HuH-7 (cell line): ENCODE data around the gene FTMT.
"Not testable (repeated sequence)": the region's sequence is repeated elsewhere in the genome, so short reads cannot be mapped to it uniquely, and the experiment has no call there.

Source experiments
- DNase-seq: peaks from one replicate; pipeline ENCODE4 v3.0.0; 2011; ENCODE audit warnings: low spot score

The FTMT gene

GRCh38 chr5:121851643-121852574 is at the start of gene FTMT:
Gene FTMT (plus strand): TSS chr5:121851882. CDS start chr5:121851964, 82 bp downstream.
- no peak for DNase-seq

GRCh38 chr5:121805251-121805650 is 46.4 kb upstream of the FTMT start:
- DNase-seq: not testable (repeated sequence)

GRCh38 chr5:121805911-121806310 is 45.8 kb upstream of the FTMT start:
- peak; percentile 8 for DNase-seq

GRCh38 chr5:121816164-121816563 is 35.5 kb upstream of the FTMT start:
- no peak for DNase-seq

GRCh38 chr5:121819682-121820261 is 31.9 kb upstream of the FTMT start:
- DNase-seq: no peak

GRCh38 chr5:121833617-121834016 is 18.1 kb upstream of the FTMT start:
- no peak for DNase-seq

- DNase-seq: no peak
Measured at GRCh38 chr5:121834021-121834420, 17.7 kb upstream of the FTMT start.

- DNase-seq: no peak
Measured at GRCh38 chr5:121841892-121842291, 9.8 kb upstream of the FTMT start.

GRCh38 chr5:121850272-121850671 is 1.4 kb upstream of the FTMT start:
- DNase-seq: no peak

- no peak for DNase-seq
Measured at GRCh38 chr5:121853850-121854249, 2.2 kb downstream of the FTMT start.

- DNase-seq: no peak
Measured at GRCh38 chr5:121862801-121863200, 11.1 kb downstream of the FTMT start.

- DNase-seq: no peak
Measured at GRCh38 chr5:121863753-121864285, 12.1 kb downstream of the FTMT start.

GRCh38 chr5:121867403-121867802 is 15.7 kb downstream of the FTMT start:
- no peak for DNase-seq

GRCh38 chr5:121870489-121870888 is 18.8 kb downstream of the FTMT start:
- no peak for DNase-seq

- no peak for DNase-seq
Measured at GRCh38 chr5:121872856-121873255, 21.2 kb downstream of the FTMT start.

- DNase-seq: no peak
Measured at GRCh38 chr5:121873409-121873808, 21.7 kb downstream of the FTMT start.

GRCh38 chr5:121885630-121886029 is 33.9 kb downstream of the FTMT start:
- DNase-seq: no peak

- no peak for DNase-seq
Measured at GRCh38 chr5:121887727-121888126, 36.0 kb downstream of the FTMT start.

- no peak for DNase-seq
Measured at GRCh38 chr5:121890297-121890858, 38.7 kb downstream of the FTMT start.

- DNase-seq: no peak
Measured at GRCh38 chr5:121897341-121897740, 45.7 kb downstream of the FTMT start.

- DNase-seq: no peak
Measured at GRCh38 chr5:121899346-121899745, 47.7 kb downstream of the FTMT start.
